Mesendoderm (in vitro differentiated cells): Measurements from ENCODE around the gene VPS8.

Source experiments
- DNase-seq: peaks from one replicate; pipeline ENCODE4 v3.0.0; 2013
- H2AK5ac ChIP-seq: 2 replicates; pipeline ENCODE4 v1.6.1; 2013; ENCODE audit warnings: low read length, inconsistent platforms
- H2BK120ac ChIP-seq: 2 replicates; pipeline ENCODE4 v1.6.1; 2013; ENCODE audit warnings: low read depth, mild to moderate bottlenecking, low read length, moderate library complexity, mixed read lengths
- H2BK15ac ChIP-seq: replicated peaks from 2 replicates; pipeline ENCODE4 v1.6.1; 2013; ENCODE audit warnings: low read depth, mild to moderate bottlenecking, moderate library complexity
- H2BK5ac ChIP-seq: 2 replicates; pipeline ENCODE4 v1.6.1; 2013; ENCODE audit warnings: low read length, inconsistent platforms
- H3K18ac ChIP-seq: 2 replicates; pipeline ENCODE4 v1.6.1; 2013; ENCODE audit warnings: mild to moderate bottlenecking, low read length, mixed read lengths
- H3K23ac ChIP-seq: one replicate; pipeline ENCODE4 v1.6.1; 2013; ENCODE audit warnings: low read length
- H3K27ac ChIP-seq: 2 replicates; pipeline ENCODE4 v1.5.1; 2013; ENCODE audit warnings: low read depth, mild to moderate bottlenecking, inconsistent platforms, low read length, moderate library complexity
- H3K27me3 ChIP-seq: 2 replicates; pipeline ENCODE4 v1.6.1; 2013; ENCODE audit warnings: low read length, control low read depth, mild to moderate bottlenecking, inconsistent platforms; ENCODE audit not compliant: insufficient read depth, poor library complexity
- H3K36me3 ChIP-seq: 2 replicates; pipeline ENCODE4 v1.6.1; 2013; ENCODE audit warnings: low read length, inconsistent platforms; ENCODE audit not compliant: control insufficient read depth, insufficient read depth
- H3K4ac ChIP-seq: one replicate; pipeline ENCODE4 v1.6.1; 2013; ENCODE audit warnings: low read depth, mild to moderate bottlenecking, low read length, moderate library complexity
- H3K4me1 ChIP-seq: 2 replicates; pipeline ENCODE4 v1.6.1; 2013; ENCODE audit warnings: low read depth, low read length, inconsistent platforms; ENCODE audit not compliant: control insufficient read depth
- H3K4me2 ChIP-seq: 2 replicates; pipeline ENCODE4 v1.6.1; 2013; ENCODE audit warnings: low read length
- H3K4me3 ChIP-seq: 2 replicates; pipeline ENCODE4 v1.5.1; 2013; ENCODE audit warnings: mild to moderate bottlenecking, low read length
- H3K56ac ChIP-seq: one replicate; pipeline ENCODE4 v1.6.1; 2013; ENCODE audit warnings: low read length
- H3K79me1 ChIP-seq: 2 replicates; pipeline ENCODE4 v1.6.1; 2013; ENCODE audit warnings: low read length, inconsistent platforms
- H3K79me2 ChIP-seq: 2 replicates; pipeline ENCODE4 v1.6.1; 2013; ENCODE audit warnings: mild to moderate bottlenecking, low read length; ENCODE audit not compliant: control insufficient read depth, insufficient read depth
- H3K9ac ChIP-seq: 2 replicates; pipeline ENCODE4 v1.6.1; 2013; ENCODE audit warnings: low read length, inconsistent platforms
- H4K5ac ChIP-seq: one replicate; pipeline ENCODE4 v1.6.1; 2013; ENCODE audit warnings: low read length
- H4K8ac ChIP-seq: one replicate; pipeline ENCODE4 v1.6.1; 2013; ENCODE audit warnings: low read depth, mild to moderate bottlenecking, control low read depth, low read length, moderate library complexity
- WGBS: extraction: QIAGEN DNeasy Blood & Tissue Kit; methylation state at CpG from one replicate; pipeline ENCODE4 v1.1.7; 2013; ENCODE audit warnings: low lambda C conversion rate, missing lambda C conversion rate; ENCODE audit not compliant: insufficient coverage; ENCODE audit errors: extremely low coverage; 5-methylcytosine and 5-hydroxymethylcytosine counted together

VPS8 gene

DNA sequence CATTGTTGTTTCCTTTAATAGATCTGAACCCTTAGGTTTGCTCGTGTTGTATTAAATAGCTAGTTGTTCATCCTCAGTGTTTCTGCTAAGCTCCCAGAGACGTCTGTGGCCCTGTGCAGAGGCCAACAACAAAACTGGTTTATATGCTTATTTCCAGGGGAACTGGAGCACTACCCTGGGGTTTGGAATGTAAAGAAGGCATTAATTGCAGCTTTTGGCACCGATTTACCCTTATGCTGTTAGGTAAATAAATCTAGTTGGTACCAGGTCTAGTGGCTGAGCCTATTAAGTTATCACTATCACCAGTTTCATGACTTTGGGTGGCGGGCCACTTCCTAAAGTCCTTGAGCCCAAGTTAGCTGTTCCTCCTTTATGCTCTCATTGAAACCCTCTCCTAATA, 12.0 kb downstream of the VPS8 start:
- Histone ChIP-seq H3K9ac (no peak overlapping the region), H3K4me2 (no peak overlapping the region)

DNA sequence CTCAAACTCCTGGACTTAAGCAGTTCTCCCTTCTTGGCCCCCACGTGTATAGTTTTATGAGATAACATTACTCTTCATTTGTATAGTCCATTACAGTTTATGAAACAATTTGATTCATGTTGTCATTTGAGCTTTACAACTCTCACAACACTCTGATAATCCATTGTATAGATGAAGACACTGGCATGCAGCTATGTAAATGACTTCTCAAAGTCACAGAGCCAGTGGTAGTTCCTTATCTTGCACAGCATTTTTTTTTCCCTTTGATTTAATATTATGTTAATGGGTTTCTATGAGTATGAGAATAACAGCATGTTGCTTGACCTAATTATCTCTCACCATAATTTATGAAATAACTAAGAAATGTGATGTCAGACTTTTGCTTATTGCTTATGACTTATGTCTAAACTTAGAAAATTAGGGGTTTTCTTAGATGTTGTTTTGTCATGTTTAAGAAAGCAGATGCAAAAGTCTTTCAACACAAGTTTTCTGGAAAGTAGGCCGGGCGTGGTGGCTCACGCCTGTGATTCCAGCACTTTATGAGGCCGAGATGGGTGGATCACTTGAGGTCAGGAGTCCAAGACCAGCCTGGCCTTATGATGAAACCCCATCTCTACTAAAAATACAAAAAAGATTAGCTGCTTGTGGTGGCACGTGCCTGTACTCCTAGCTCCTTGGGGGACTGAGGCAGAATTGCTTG, 13.3 kb downstream of the VPS8 start:
- Histone ChIP-seq H3K79me1 (no peaks in the 10 kb centered on the region), H3K56ac (no peak overlapping the region), H3K27me3 (no peaks in the 10 kb centered on the region), H3K79me2 (no peaks in the 10 kb centered on the region), H2BK15ac (no peak overlapping the region), H3K23ac (no peak overlapping the region), H3K18ac (no peak overlapping the region), H3K4ac (no peak overlapping the region), H3K27ac (no peak overlapping the region), H3K36me3 (no peaks in the 10 kb centered on the region), H4K8ac (no peak overlapping the region), H3K4me2 (no peak overlapping the region), H2BK120ac (no peak overlapping the region), H2AK5ac (no peak overlapping the region), H2BK5ac (no peak overlapping the region), H4K5ac (no peak overlapping the region), H3K4me1 (no peaks in the 10 kb centered on the region), H3K4me3 (no peak overlapping the region), H3K9ac (no peak overlapping the region)
- DNase-seq: no peak
- WGBS: no CpG with 5 or more reads among the region's 6 CpGs

More for the DNA sequence above, 12.0 kb downstream of the VPS8 start:
- no CpG with 5 or more reads among the region's 4 CpGs for WGBS
- Histone ChIP-seq H3K4me3 (no peak overlapping the region), H3K23ac (no peak overlapping the region), H3K27ac (no peak overlapping the region), H3K4ac (no peak overlapping the region), H2BK120ac (no peak overlapping the region), H3K79me1 (no peaks in the 10 kb centered on the region), H2BK5ac (no peak overlapping the region), H3K36me3 (no peaks in the 10 kb centered on the region), H3K18ac (no peak overlapping the region), H3K27me3 (no peaks in the 10 kb centered on the region), H2BK15ac (no peak overlapping the region), H3K56ac (no peak overlapping the region), H3K79me2 (no peaks in the 10 kb centered on the region), H2AK5ac (no peak overlapping the region), H4K8ac (no peak overlapping the region), H4K5ac (no peak overlapping the region), H3K4me1 (no peaks in the 10 kb centered on the region)
- DNase-seq: no peak

DNA sequence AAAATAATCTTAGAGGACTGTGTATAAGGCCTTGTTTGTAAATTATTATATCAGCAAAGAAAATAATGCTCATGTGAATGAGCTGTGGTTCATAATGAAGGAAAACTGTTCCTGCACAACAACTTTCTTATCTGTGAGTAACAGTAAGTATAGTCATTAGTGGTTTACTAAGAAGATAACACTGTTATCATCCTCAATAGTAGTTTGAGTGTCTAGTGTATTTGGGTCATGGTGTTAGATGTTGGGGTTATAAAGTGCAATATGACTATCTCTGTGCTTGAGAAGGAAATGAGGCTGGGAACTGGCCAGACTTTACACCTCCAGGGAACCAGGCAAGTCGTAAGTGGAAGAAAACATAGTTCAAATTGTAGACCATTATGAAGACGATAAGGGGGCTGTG, 15.6 kb downstream of the VPS8 start:
- no peak overlapping the region for H3K27ac ChIP-seq
- DNase-seq: peak; percentile 58
- H3K4ac ChIP-seq: no peak overlapping the region
- no peak overlapping the region for H4K8ac ChIP-seq
- H3K4me2 ChIP-seq: no peak overlapping the region
- H3K4me3 ChIP-seq: no peak overlapping the region
- no peak overlapping the region for H3K56ac ChIP-seq
- no peaks in the 10 kb centered on the region for H3K79me1 ChIP-seq
- no peak overlapping the region for H3K23ac ChIP-seq
- no peak overlapping the region for H3K18ac ChIP-seq
- H3K36me3 ChIP-seq: no peaks in the 10 kb centered on the region
- no peak overlapping the region for H2BK5ac ChIP-seq
- H3K27me3 ChIP-seq: no peaks in the 10 kb centered on the region
- no CpG with 5 or more reads among the region's 2 CpGs for WGBS
- no peak overlapping the region for H2BK15ac ChIP-seq
- H2AK5ac ChIP-seq: no peak overlapping the region
- H3K9ac ChIP-seq: no peak overlapping the region
- no peaks in the 10 kb centered on the region for H3K79me2 ChIP-seq
- H2BK120ac ChIP-seq: no peak overlapping the region
- H3K4me1 ChIP-seq: no peaks in the 10 kb centered on the region
- no peak overlapping the region for H4K5ac ChIP-seq

DNA sequence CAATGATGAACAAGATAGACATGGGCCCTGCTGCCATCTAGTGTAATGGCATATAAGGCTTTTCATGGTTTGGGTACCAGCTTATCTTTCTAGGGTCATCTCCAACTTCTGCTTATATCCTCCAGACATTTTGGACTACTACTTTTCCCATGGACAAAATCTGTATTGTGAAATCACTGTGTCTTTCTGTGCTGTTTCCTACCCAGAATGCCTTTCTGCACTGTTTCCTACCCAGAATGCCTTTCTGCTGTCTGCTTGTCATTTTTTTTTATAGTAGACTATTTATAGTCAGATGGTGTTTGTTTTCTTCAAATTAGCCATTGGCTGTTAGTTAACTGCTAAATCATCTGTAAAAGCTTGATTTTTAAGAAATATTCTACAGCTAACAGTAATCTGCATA, 20.1 kb downstream of the VPS8 start:
- no peak overlapping the region for H3K4ac ChIP-seq
- no peaks in the 10 kb centered on the region for H3K4me1 ChIP-seq
- H3K4me3 ChIP-seq: no peak overlapping the region
- no peak overlapping the region for H2BK120ac ChIP-seq
- H3K79me2 ChIP-seq: no peaks in the 10 kb centered on the region
- DNase-seq: no peak
- H3K56ac ChIP-seq: no peak overlapping the region
- no peaks in the 10 kb centered on the region for H3K27me3 ChIP-seq
- no peak overlapping the region for H3K23ac ChIP-seq
- no peak overlapping the region for H3K18ac ChIP-seq
- no peak overlapping the region for H2AK5ac ChIP-seq
- H3K79me1 ChIP-seq: no peaks in the 10 kb centered on the region
- no peak overlapping the region for H3K27ac ChIP-seq
- no peak overlapping the region for H2BK15ac ChIP-seq
- H3K36me3 ChIP-seq: no peaks in the 10 kb centered on the region
- no peak overlapping the region for H3K9ac ChIP-seq
- H4K8ac ChIP-seq: no peak overlapping the region
- H3K4me2 ChIP-seq: no peak overlapping the region
- no peak overlapping the region for H4K5ac ChIP-seq
- no peak overlapping the region for H2BK5ac ChIP-seq

DNA sequence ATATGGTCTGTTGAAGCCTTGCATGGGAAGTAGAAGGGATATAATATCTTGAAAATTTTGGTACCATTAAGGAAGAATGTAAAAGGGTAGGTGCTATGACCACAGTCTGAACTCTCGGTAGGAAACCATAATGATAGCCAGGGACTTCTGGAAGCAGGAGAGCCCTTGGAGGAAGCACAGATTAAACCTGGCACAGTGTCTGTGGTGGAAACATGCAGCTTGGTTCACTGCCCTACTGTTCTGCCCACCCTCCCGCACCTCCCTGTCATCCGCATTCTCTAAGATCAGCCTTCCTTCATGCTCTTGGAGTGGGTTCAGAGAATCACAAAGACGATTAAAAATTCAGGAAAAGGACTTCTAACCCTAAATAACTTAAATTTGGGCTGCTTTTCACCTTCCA, 20.9 kb downstream of the VPS8 start:
- no peak overlapping the region for H2BK15ac ChIP-seq
- H3K18ac ChIP-seq: no peak overlapping the region
- no peak overlapping the region for H4K8ac ChIP-seq
- H2BK120ac ChIP-seq: no peak overlapping the region
- H3K79me2 ChIP-seq: no peaks in the 10 kb centered on the region
- H4K5ac ChIP-seq: no peak overlapping the region
- H3K4ac ChIP-seq: no peak overlapping the region
- H3K4me3 ChIP-seq: no peak overlapping the region
- H3K4me2 ChIP-seq: no peak overlapping the region
- no peaks in the 10 kb centered on the region for H3K4me1 ChIP-seq
- H3K27ac ChIP-seq: no peak overlapping the region
- no peak overlapping the region for H2BK5ac ChIP-seq
- no peaks in the 10 kb centered on the region for H3K79me1 ChIP-seq
- no peaks in the 10 kb centered on the region for H3K36me3 ChIP-seq
- WGBS: no CpG with 5 or more reads among the region's 4 CpGs
- no peak overlapping the region for H3K9ac ChIP-seq
- no peak for DNase-seq
- no peaks in the 10 kb centered on the region for H3K27me3 ChIP-seq
- no peak overlapping the region for H3K56ac ChIP-seq
- no peak overlapping the region for H2AK5ac ChIP-seq
- no peak overlapping the region for H3K23ac ChIP-seq
